ENCODE results near the gene CERK. TPM values are rescaled to one million over a fixed set of nuclear protein-coding genes. Genes with fewer than 3 reads are reported as not detected.

Gene CERK
- total RNA-seq, 1 experiment from 2014 or later, result 30.9 TPM

DNA sequence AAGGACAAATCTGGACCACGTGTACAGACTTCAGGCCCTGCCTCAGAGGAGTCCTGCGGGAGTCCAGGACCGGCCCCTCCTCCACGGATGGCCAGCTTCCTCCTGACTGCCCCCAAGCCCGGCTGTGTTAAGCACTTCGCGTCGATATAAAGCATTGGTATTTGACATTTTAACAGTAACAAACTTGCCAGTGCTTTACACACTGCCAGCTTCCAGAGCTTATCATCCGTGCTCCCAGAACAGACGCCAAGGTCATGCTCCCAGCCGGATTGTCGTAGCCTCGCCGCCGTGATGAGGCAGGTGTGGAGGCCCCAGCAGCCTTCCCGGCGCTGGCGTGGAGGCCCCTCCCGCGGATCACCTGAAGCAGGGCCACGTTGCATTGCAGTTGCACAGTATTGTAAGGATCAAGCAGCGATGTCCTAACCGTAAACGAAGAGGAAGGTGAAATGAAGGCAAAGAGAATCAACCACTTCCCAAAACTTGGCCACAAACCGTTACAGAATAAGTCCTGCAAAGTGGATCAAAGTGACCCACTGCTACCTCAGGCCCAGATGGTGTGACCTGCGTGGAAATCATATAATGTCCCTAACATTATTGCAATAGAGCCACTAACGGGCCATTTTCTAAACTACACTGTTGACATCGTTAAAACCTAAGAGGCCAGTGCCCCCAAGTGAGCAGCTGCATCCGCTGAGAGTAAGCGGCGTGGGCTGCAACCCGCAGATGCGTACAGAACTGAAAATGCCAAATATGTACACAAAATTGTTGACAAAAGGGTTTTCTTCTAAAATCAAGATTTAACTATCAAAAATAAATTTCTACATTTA, 51.6 kb downstream of the CERK start:
- Histone ChIP-seq H3K4me3 (ENCODE audit: low read depth in 2 of 2, low read length in 2 of 2) (no peak overlapping the region), H3K4me1 (ENCODE audit: control insufficient read depth, insufficient read depth, low read length) (no peaks in the 10 kb centered on the region), H3K27ac (ENCODE audit: low read length) (no peak overlapping the region), H3K9me3 (ENCODE audit: control insufficient read depth, insufficient read depth, low read depth, low read length) (no peaks in the 10 kb centered on the region), H3K27me3 (ENCODE audit: control insufficient read depth, insufficient read depth, low read length) (no peaks in the 10 kb centered on the region), H3K36me3 (ENCODE audit: control insufficient read depth, insufficient read depth, low read length) (no peaks in the 10 kb centered on the region)
- TF ChIP-seq POLR2AphosphoS5 (IDR thresholded peaks at IDR 0.05; ENCODE audit: low read depth, low read length) (no peak), REST (IDR thresholded peaks at IDR 0.05; ENCODE audit: insufficient read depth in 1 of 2, low read depth in 2 of 2, low read length in 1 of 2) (no peak), TCF7L2 (IDR thresholded peaks at IDR 0.05; ENCODE audit: low read depth, low read length) (no peak), CTCF (IDR thresholded peaks at IDR 0.05) (no peak), SIN3A (IDR thresholded peaks at IDR 0.05; ENCODE audit: borderline replicate concordance, insufficient read depth, low read depth, low read length) (no peak)
- CTCF ChIA-PET, result no interaction called here
- POLR2A ChIA-PET, result no interaction called here
- DNase-seq (ENCODE audit: low read depth, low spot score), result no peak
- no peak for ATAC-seq
- in situ Hi-C loops (cut with HindIII; ENCODE audit: low pct_unique_long_range_greater_than_20kb, low sequenced_read_pairs), result no loop called here
- intact Hi-C loops (cut with micrococcal nuclease; ENCODE audit: unreplicated experiment), result loop anchor here (10.0 kb wide), 1 partner anchor 122 kb away; no protein-coding TSS in a partner anchor
- no TSS peak for BruUV-seq (replicated peaks)

GRCh38 chr22:46684706-46685105, 53.3 kb downstream of the CERK start:
- in situ Hi-C loops (cut with HindIII; ENCODE audit: low pct_unique_long_range_greater_than_20kb, low sequenced_read_pairs) (no loop called here), intact Hi-C loops (cut with micrococcal nuclease; ENCODE audit: unreplicated experiment) (loop anchor here (10.0 kb wide), 1 partner anchor 120 kb away; no protein-coding TSS in a partner anchor)
- no peak overlapping the region for H3K4me3 ChIP-seq (ENCODE audit: low read depth in 2 of 2, low read length in 2 of 2)
- TSS peak; percentile 62 for BruUV-seq (replicated peaks)
- ATAC-seq, result no peak
- no peak for TF ChIP-seq REST (IDR thresholded peaks at IDR 0.05; ENCODE audit: insufficient read depth in 1 of 2, low read depth in 2 of 2, low read length in 1 of 2)
- no peak for TF ChIP-seq CTCF (IDR thresholded peaks at IDR 0.05)
- no peak for TF ChIP-seq POLR2AphosphoS5 (IDR thresholded peaks at IDR 0.05; ENCODE audit: low read depth, low read length)
- TF ChIP-seq TCF7L2 (IDR thresholded peaks at IDR 0.05; ENCODE audit: low read depth, low read length), result no peak
- no peak for TF ChIP-seq SIN3A (IDR thresholded peaks at IDR 0.05; ENCODE audit: borderline replicate concordance, insufficient read depth, low read depth, low read length)
- no peak for DNase-seq (ENCODE audit: low read depth, low spot score)
- no peaks in the 10 kb centered on the region for H3K9me3 ChIP-seq (ENCODE audit: control insufficient read depth, insufficient read depth, low read depth, low read length)
- CTCF ChIA-PET, result no interaction called here
- POLR2A ChIA-PET, result no interaction called here
- H3K4me1 ChIP-seq (ENCODE audit: control insufficient read depth, insufficient read depth, low read length), result no peaks in the 10 kb centered on the region
- H3K27ac ChIP-seq (ENCODE audit: low read length), result no peak overlapping the region
- H3K27me3 ChIP-seq (ENCODE audit: control insufficient read depth, insufficient read depth, low read length), result no peaks in the 10 kb centered on the region
- no peaks in the 10 kb centered on the region for H3K36me3 ChIP-seq (ENCODE audit: control insufficient read depth, insufficient read depth, low read length)
